ENCODE results near the gene GDI1. TPM values are rescaled to one million over a fixed set of nuclear protein-coding genes. Genes with fewer than 3 reads are reported as not detected.

Gene GDI1
- total RNA-seq, 1 experiment from 2014 or later, result 52.7 TPM

Small RNA genes lying within 50 kb of the gene (small RNA-seq; reads per million reads assigned to genes)
- gene MIR6858, result not detected
- not detected for gene SNORA70

Other genes with a start within 250 kb of the GDI1 start
- gene OPN1MW2, start 217.4 kb upstream of the GDI1 start, total RNA-seq (2014; rRNA removed; shearing (Covaris generic); ENCODE audit: low replicate concordance), result not detected in 2 replicates
- gene OPN1MW3, start 179.6 kb upstream of the GDI1 start, total RNA-seq (2014; rRNA removed; shearing (Covaris generic); ENCODE audit: low replicate concordance), result not detected in 2 replicates
- gene TEX28, start 142.0 kb upstream of the GDI1 start, total RNA-seq (2014; rRNA removed; shearing (Covaris generic); ENCODE audit: low replicate concordance), result not detected in 2 replicates
- gene TKTL1, start 141.4 kb upstream of the GDI1 start, total RNA-seq (2014; rRNA removed; shearing (Covaris generic); ENCODE audit: low replicate concordance), result not detected in 2 replicates
- gene FLNA, start 62.5 kb upstream of the GDI1 start, total RNA-seq (2014; rRNA removed; shearing (Covaris generic); ENCODE audit: low replicate concordance), result 46.3 and 89.6 TPM in 2 replicates
- 19.5 and 20.7 TPM in 2 replicates for gene EMD, start 57.9 kb upstream of the GDI1 start, total RNA-seq (2014; rRNA removed; shearing (Covaris generic); ENCODE audit: low replicate concordance)
- gene RPL10, start 38.8 kb upstream of the GDI1 start, total RNA-seq (2014; rRNA removed; shearing (Covaris generic); ENCODE audit: low replicate concordance), result 4,110 and 4,432 TPM in 2 replicates
- gene DNASE1L1, start 27.9 kb upstream of the GDI1 start, total RNA-seq (2014; rRNA removed; shearing (Covaris generic); ENCODE audit: low replicate concordance), result 17.6 and 30.8 TPM in 2 replicates
- 22.1 and 39.0 TPM in 2 replicates for gene TAFAZZIN, start 25.6 kb upstream of the GDI1 start, total RNA-seq (2014; rRNA removed; shearing (Covaris generic); ENCODE audit: low replicate concordance)
- gene ATP6AP1, start 8.5 kb upstream of the GDI1 start, total RNA-seq (2014; rRNA removed; shearing (Covaris generic); ENCODE audit: low replicate concordance), result 40.0 and 46.6 TPM in 2 replicates
- gene FAM50A, start 7.0 kb downstream of the GDI1 start, total RNA-seq (2014; rRNA removed; shearing (Covaris generic); ENCODE audit: low replicate concordance), result 18.9 and 49.5 TPM in 2 replicates
- gene PLXNA3, start 21.1 kb downstream of the GDI1 start, total RNA-seq (2014; rRNA removed; shearing (Covaris generic); ENCODE audit: low replicate concordance), result 7.2 and 15.8 TPM in 2 replicates
- gene LAGE3, start 42.1 kb downstream of the GDI1 start, total RNA-seq (2014; rRNA removed; shearing (Covaris generic); ENCODE audit: low replicate concordance), result 51.8 and 73.5 TPM in 2 replicates
- 30.4 and 52.2 TPM in 2 replicates for gene UBL4A, start 49.5 kb downstream of the GDI1 start, total RNA-seq (2014; rRNA removed; shearing (Covaris generic); ENCODE audit: low replicate concordance)
- 30.5 and 32.1 TPM in 2 replicates for gene SLC10A3, start 53.5 kb downstream of the GDI1 start, total RNA-seq (2014; rRNA removed; shearing (Covaris generic); ENCODE audit: low replicate concordance)
- 14.0 and 36.4 TPM in 2 replicates for gene FAM3A, start 79.1 kb downstream of the GDI1 start, total RNA-seq (2014; rRNA removed; shearing (Covaris generic); ENCODE audit: low replicate concordance)
- gene G6PD, start 109.7 kb downstream of the GDI1 start, total RNA-seq (2014; rRNA removed; shearing (Covaris generic); ENCODE audit: low replicate concordance), result 24.3 and 36.1 TPM in 2 replicates
- 8.1 and 14.3 TPM in 2 replicates for gene IKBKG, start 110.5 kb downstream of the GDI1 start, total RNA-seq (2014; rRNA removed; shearing (Covaris generic); ENCODE audit: low replicate concordance)
- gene CTAG1A, start 148.0 kb downstream of the GDI1 start, total RNA-seq (2014; rRNA removed; shearing (Covaris generic); ENCODE audit: low replicate concordance), result not detected in 2 replicates
- not detected in 2 replicates for gene CTAG1B, start 182.1 kb downstream of the GDI1 start, total RNA-seq (2014; rRNA removed; shearing (Covaris generic); ENCODE audit: low replicate concordance)
- 15.5 TPM in 1 of 2 replicates, not detected in the other for gene CTAG2, start 216.4 kb downstream of the GDI1 start, total RNA-seq (2014; rRNA removed; shearing (Covaris generic); ENCODE audit: low replicate concordance)

Data from Karpas-422 (cell line).